ENCODE data around the gene DDX49.

DNA sequence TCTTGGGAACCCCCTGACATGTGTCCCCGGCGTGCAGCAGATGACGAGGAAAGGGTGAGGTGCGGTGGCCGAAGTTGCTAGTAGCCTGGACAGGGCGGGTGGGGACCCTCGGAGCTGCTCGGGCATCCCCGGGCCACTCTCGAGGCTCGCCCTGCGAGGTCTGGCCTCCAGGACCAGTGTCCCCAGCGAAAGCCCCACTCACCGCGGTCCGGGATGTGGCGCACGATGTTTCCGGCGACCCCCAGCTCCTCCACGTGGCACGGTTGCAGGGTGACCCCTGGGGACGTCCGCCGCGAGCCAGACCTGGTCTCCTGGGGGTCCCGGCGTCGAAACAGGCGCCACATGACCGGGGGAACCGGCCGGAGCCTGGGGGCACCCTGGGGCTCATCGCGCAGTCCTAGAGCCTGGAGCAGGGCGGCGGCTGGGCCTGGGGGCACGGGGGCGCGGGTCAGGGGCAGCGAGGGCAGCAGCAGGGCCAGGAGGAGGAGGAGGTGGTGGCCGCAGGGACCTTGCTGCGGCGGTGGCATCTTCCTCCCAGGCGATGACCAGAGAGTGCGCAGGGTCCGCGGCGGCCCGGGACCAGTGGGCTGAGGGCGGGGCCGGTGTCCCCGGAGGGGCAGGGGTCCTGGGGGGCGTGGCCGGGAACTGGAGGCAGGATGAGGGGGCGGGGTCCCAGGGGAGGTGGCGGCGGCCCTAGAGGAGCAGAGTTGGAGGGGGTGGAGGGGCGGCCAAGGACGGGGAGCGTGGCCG, 49.6 kb upstream of the DDX49 start:
- TF ChIP-seq, protein P1, sequence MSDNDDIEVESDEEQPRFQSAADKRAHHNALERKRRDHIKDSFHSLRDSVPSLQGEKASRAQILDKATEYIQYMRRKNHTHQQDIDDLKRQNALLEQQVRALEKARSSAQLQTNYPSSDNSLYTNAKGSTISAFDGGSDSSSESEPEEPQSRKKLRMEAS (IDR thresholded peaks at IDR 0.05) = no peak
- TF ChIP-seq, protein P2, sequence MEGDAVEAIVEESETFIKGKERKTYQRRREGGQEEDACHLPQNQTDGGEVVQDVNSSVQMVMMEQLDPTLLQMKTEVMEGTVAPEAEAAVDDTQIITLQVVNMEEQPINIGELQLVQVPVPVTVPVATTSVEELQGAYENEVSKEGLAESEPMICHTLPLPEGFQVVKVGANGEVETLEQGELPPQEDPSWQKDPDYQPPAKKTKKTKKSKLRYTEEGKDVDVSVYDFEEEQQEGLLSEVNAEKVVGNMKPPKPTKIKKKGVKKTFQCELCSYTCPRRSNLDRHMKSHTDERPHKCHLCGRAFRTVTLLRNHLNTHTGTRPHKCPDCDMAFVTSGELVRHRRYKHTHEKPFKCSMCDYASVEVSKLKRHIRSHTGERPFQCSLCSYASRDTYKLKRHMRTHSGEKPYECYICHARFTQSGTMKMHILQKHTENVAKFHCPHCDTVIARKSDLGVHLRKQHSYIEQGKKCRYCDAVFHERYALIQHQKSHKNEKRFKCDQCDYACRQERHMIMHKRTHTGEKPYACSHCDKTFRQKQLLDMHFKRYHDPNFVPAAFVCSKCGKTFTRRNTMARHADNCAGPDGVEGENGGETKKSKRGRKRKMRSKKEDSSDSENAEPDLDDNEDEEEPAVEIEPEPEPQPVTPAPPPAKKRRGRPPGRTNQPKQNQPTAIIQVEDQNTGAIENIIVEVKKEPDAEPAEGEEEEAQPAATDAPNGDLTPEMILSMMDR (IDR thresholded peaks at IDR 0.05 in 2 of 3, conservative IDR thresholded peaks at IDR 0.05 in 1 of 3; ENCODE audit: borderline replicate concordance in 1 of 3, insufficient read depth in 1 of 3, low read depth in 2 of 3, low read length in 2 of 3) = no peak
- TF ChIP-seq POLR2A (IDR thresholded peaks at IDR 0.05; ENCODE audit: borderline replicate concordance, extremely low read depth, insufficient read depth, insufficient read length) (no peak), SIN3A (IDR thresholded peaks at IDR 0.05; ENCODE audit: low read depth) (no peak), EZH2phosphoT487 (IDR thresholded peaks at IDR 0.05; ENCODE audit: borderline replicate concordance) (no peak), POLR2AphosphoS5 (IDR thresholded peaks at IDR 0.05; ENCODE audit: low read depth, low read length) (no peak), SP1 (IDR thresholded peaks at IDR 0.05; ENCODE audit: low read depth) (no peak), EZH2 (IDR thresholded peaks at IDR 0.05) (no peak), RAD21 (IDR thresholded peaks at IDR 0.05; ENCODE audit: low read depth) (no peak)
- TF ChIP-seq, protein P3, sequence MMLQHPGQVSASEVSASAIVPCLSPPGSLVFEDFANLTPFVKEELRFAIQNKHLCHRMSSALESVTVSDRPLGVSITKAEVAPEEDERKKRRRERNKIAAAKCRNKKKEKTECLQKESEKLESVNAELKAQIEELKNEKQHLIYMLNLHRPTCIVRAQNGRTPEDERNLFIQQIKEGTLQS (IDR thresholded peaks at IDR 0.05) = no peak
- TF ChIP-seq, protein P4, sequence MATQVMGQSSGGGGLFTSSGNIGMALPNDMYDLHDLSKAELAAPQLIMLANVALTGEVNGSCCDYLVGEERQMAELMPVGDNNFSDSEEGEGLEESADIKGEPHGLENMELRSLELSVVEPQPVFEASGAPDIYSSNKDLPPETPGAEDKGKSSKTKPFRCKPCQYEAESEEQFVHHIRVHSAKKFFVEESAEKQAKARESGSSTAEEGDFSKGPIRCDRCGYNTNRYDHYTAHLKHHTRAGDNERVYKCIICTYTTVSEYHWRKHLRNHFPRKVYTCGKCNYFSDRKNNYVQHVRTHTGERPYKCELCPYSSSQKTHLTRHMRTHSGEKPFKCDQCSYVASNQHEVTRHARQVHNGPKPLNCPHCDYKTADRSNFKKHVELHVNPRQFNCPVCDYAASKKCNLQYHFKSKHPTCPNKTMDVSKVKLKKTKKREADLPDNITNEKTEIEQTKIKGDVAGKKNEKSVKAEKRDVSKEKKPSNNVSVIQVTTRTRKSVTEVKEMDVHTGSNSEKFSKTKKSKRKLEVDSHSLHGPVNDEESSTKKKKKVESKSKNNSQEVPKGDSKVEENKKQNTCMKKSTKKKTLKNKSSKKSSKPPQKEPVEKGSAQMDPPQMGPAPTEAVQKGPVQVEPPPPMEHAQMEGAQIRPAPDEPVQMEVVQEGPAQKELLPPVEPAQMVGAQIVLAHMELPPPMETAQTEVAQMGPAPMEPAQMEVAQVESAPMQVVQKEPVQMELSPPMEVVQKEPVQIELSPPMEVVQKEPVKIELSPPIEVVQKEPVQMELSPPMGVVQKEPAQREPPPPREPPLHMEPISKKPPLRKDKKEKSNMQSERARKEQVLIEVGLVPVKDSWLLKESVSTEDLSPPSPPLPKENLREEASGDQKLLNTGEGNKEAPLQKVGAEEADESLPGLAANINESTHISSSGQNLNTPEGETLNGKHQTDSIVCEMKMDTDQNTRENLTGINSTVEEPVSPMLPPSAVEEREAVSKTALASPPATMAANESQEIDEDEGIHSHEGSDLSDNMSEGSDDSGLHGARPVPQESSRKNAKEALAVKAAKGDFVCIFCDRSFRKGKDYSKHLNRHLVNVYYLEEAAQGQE (IDR thresholded peaks at IDR 0.05; ENCODE audit: low read depth) = no peak

All from HCT116 (cell line).